GM18873 (cell line): ENCODE measurements around the gene CSNK1G1.
"Not testable (repeated sequence)": the region's sequence is repeated elsewhere in the genome, so short reads cannot be mapped to it uniquely, and the experiment has no call there.

Source experiments
- ATAC-seq: cut with Tn5 transposase; IDR thresholded peaks from one replicate; pipeline ENCODE4 v1.9.1; 2021; ENCODE audit warnings: mild to moderate bottlenecking, moderate library complexity, moderate number of reproducible peaks; ENCODE audit not compliant: unreplicated experiment, low FRiP score

The CSNK1G1 gene

DNA sequence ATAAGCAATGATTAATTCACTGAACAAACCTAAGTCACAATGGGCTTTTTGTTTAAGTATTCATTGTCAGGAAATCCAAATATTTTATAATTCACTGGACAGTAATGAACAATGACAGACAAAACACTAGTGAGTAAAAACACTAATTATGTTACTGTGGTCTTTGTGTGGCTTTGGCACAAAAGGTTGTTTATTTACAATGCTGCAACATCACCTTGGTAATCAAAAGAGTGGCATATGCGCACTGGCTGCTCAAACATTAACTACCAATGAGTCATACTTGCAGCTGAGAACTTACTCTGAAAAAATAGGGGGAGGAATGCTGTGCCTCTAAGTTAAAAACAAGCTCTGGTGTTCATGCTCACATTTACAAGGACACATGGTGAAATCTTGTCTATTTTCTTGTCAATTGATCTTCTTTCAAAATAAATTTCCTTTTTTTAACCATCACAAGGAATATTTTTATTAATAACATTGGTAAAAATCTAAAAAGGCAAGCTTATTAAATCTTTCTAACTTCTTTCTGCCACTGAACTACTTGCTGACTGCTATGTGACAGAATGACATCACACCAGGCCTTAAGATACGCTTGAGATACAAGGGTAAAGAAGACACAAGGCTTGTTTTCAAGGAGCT, 107.9 kb downstream of the CSNK1G1 start:
- ATAC-seq: peak; percentile 63

DNA sequence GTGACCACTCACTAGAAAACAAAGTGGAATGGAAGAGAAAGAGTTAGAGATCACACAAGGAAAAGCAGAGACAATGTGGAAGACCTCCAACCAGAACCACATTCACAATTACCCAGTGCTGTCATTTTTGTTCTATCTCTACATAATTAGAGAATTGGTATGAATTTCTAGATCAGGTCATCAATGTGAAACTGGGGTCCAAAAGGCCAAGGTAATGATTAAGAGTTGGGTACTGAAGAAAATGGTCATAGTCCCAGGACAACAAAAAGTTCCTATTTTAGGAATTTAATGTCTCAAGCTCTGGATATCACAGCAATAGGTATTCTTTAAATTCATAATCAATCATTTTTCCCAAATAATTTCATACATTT, 108.5 kb downstream of the CSNK1G1 start:
- ATAC-seq: no peak

DNA sequence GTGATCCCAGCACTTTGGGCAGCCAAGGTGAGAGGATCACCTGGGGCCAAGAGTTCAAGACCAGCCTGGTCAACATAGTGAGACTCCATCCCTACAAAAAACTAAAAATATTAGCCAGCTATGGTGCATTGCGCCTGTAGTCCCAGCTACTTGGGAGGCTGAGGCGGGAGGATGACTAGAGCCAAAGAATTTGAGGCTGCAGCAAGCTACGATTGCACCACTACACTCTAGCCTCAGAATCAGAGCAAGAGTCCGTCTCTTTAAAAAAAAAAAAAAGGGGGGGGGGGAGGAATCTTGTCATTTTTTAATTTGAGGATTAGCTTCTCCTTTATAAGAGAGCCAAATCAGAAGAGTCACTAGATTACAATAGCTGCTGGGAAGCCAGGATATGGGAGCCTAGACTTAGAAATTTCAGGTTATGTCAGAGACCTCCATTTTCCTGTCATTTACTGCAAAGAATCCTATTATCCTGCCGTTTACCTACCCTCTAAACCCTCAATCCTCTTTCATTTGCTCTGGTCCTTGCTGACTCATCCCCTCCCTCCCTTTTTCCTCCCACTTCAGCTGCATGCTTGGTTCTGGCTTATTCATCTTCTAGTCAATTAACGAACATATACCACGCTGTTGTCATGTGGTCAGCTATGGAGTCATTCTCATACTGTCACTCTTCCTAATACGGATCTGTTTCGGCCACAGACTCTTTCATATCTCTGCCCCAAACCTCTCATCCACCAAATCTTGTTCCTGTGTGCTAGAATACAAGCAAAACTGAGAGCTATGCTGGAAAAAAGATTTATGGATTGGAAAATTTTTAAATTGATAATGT, 109.4 kb downstream of the CSNK1G1 start:
- ATAC-seq: peak; percentile 75

DNA sequence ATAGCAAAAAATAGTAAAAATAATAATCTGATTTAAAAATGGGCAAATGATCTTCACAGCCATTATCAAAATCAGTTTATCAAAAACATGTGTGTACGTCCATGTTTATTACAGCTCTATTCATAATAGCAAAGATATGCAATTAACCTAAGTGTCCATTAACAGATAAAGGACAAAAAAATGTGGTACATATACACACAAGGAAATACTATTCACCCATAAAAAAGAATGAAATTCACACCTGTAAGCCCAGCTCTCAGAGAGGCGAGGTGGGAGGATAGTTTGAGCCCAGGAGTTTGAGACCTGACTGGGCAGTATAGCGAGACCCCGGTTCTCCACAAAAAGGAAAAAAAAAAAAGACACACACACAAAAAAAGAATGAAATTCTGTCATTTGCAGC, 110.6 kb downstream of the CSNK1G1 start:
- ATAC-seq: no peak

DNA sequence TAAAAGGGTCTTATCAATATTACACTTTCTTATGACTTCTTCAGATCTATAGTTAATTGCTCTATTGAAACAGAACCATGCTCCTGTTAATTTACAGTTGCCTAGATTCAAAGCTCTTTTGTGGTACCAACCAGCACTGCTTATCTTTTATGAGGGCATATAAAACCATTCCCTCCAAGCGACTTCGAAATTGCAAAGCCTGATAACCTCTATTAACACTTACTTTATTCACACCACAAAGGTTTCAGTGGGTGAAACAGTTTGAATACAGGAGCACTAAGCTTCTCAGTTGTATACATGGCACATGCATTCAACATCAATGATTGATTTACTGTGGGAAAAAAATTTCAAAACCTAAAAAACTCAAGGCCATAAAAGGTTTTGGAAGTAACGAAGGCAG, 118.3 kb downstream of the CSNK1G1 start:
- no peak for ATAC-seq

DNA sequence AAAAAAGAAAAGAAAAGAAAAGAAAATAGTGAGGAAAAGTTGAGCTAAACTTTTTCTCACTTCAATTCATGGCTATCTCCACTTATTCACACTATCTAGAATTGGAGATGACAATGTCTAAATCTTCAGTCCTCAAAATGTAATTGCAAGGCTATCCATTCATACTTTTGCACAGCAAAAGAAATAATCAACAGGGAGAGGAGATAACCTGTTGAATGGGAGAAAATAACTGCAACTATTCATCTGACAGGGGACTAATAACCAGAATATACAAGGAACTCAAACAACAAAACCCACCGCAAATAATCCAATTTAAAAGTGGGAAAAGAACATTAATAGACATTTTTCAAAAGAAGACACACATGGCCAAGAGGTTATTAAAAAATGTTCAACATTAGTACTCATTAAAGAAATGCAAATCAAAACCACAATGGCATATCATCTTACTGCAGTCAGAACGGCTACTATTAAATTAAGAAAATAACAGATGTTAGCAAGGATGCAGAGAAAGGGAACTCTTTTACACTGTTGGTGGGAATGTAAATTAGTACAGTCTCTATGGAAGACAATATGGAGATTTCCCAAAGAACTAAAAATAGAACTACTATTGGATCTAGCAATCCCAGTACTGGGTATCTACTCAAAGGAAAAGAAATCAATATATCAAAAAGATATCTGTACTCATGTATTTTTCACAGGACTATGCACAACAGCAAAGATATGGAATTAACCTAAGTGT, 119.6 kb downstream of the CSNK1G1 start:
- ATAC-seq: no peak

DNA sequence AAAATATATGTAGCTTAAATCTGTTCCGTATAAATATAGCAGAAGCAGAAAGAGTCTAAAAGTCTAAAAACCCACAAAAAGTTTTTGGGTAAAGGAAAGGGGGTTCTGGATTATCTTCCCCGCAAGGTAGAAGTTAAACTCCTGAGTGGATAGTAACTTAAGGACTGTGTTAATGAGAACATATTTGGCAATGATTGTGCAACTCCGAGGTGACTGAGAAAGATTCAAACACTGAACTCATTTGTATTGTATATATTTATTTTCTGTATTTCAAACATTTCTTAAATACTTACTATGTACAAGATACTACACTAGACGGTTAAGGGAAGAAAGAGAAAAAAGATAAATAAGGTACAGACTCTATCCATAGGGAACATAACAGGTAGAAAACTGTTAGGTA, 120.4 kb downstream of the CSNK1G1 start:
- no peak for ATAC-seq

DNA sequence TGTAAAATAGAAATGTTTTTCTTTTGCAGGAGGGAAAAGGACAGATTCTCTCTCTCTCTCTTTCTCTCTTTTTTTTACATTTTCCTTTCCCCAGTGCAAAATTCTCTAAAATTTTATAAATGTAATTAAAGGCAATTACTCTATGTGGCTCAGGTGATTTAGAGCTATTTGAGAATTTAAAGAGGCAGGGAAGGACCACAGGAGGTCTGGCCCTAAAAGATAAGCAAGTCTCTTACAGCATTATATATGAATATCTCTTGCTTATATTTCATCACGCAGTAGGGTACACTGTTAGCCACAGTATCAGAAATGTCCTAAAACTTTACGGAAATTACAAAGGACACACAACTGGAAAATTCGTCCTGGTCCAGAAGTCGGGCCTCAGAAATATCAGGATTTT, 122.7 kb downstream of the CSNK1G1 start:
- no peak for ATAC-seq

DNA sequence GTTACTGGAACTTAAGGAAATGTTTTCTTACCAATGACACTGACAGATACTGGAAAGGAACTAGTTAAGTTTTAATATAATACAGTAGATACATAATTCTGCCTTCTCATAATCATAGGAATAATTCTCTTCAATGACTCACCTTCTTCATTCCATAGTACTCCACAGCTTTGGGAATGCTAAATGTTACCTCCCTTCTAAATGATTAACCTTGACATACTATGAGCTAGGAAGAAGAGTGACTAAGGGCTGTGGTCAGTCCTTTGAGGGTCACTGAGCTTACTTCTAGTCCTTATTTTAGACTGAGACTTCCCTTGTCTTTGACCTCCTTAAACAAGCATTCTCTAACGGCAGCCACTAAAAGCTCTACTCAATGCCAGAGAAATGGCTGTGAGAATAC, 123.6 kb downstream of the CSNK1G1 start:
- ATAC-seq: no peak

DNA sequence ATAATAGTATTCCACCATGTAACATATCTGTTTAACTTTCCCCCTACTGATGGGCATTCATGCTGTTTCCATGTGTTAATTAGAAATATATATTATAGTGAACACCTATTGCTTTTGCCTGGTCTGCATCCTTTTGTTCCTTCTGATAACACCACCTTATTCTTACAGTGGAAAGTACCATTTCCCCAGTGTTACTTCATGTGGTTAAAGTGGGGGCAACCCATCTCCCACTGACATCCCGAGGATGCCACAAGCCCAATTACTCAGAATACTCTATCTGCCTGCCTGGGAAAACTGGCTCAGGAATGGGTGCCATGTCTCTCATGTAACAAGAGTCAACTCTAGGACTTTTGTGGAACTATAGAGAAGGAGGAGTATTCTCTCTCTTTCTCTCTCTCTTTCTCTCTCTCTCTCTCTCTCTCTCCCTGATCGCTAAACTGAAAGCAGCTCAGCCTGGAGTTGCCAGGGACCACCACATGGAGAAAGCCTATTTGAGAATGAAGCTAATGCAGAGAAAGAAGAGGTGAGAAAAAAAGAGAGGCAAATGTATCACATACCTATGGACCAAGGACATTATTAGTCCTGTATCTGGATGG, 126.7 kb downstream of the CSNK1G1 start:
- ATAC-seq: no peak

DNA sequence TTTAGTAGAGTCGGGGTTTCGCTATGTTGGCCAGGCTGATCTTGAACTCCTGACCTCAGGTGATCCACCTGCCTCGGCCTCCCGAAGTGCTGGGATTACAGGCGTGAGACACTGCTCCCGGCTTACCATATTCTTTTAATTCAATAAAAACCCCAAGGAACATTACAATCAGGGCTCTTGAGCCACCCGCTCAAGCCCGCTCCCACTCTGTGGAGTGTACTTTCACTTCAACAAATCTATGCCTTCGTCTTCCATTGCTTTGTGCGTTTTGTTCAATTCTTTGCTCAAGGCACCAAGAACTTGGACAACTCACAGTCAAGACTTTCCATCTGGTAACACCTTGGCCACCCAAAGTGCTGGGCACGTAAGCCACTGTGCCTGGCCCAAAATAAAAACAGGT, 130.2 kb downstream of the CSNK1G1 start:
- ATAC-seq: no peak

DNA sequence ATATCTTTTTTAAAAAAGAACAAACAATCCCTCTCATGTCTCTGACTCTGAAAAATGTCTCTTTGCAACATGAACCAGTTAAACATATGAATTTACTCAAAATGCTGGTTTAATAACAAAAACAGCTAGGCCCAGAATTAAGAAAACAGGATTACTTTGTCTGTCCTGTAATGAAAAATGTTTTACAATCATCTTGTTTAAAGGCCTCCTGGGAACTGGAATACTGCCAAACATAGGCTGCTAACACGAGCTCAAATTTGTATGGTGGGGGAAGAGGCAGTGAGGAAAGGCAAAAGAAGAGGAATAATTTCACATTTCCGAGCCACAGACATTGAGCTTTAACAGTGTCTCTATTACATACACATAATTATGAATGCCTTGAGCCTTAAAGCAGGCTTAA, 131.5 kb downstream of the CSNK1G1 start:
- ATAC-seq: no peak

DNA sequence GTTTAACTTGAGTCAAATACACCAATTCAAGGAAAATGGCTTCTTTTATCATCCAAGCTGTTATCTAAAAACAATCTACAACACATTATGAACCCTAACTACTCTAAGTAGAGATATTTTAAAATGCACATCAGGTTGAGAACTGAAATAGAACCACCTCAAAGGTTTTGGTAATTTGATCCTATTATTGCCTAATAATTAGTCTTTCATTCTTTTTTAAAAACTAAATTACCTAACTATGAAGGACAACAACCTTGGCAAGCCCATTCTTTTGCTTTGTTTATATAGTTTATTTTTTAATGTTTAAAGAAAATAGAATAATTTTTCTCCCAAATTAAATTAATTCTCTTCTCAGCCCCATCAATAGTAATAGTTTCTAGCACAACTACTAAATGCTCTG, 132.1 kb downstream of the CSNK1G1 start:
- ATAC-seq: no peak

DNA sequence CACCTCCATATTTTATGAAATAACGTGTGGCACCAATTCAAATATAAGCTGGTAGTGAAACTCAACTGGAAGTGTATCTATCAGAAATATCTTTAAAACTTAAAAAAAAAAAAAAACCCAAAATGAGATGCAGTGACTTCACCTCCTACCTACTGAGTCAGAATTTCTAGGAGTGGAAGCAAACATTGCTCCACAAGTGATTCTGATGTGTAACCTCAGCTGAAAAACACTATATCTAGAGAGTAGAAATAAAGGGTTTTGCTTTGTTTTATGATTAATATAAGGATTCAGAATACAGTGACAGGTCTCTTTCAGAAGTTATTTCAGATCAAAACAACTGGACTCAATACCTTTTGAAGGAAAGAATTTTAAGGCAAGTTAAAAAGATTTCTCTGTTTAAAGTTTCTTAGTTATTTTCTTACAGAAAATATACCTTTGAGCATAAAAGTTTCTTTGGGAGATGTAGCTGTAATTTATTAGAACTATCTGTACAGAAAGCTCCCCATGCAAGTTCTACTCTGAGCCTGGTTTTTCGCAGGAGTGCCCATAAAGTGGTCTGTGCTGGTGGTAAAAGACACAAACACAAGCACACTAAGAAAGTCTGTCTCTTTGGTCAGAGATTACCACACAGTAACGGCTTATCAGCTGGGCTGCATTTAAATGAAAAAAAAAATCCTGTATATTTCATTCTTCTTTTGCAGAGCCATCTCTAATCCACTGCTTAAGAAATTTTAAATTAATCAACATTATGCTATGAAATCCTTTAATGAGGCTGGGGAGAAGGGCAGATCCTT, 133.2 kb downstream of the CSNK1G1 start:
- no peak for ATAC-seq

DNA sequence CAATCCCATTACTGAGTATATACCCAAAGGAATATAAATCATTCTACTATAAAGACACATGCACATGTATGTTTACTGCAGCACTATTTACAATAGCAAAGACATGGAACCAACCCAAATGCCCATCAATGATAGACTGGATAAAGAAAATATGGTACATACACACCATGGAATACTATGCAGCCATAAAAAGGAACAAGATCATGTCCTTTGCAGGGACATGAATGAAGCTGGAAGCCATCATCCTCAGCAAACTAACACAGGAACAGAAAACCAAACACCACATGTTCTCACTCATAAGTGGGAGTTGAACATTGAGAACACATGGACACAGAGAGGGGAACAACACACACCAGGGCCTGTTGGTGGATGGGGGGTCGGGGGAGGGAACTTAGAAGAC, 134.1 kb downstream of the CSNK1G1 start:
- not testable (repeated sequence) for ATAC-seq

DNA sequence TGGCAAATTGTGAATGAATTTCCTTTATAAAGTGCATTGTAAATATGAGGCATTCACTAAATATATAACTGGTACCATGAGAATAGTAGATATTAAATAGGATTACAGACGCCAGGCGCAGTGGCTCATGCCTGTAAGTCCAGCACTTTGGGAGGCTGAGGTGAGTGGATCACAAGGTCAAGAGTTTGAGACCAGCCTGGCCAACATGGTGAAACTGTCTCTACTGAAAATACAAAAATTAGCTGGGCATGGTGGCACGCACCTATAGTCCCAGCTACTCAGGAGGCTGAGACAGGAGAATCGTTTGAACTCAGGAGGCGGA, 138.6 kb downstream of the CSNK1G1 start:
- ATAC-seq: not testable (repeated sequence)

DNA sequence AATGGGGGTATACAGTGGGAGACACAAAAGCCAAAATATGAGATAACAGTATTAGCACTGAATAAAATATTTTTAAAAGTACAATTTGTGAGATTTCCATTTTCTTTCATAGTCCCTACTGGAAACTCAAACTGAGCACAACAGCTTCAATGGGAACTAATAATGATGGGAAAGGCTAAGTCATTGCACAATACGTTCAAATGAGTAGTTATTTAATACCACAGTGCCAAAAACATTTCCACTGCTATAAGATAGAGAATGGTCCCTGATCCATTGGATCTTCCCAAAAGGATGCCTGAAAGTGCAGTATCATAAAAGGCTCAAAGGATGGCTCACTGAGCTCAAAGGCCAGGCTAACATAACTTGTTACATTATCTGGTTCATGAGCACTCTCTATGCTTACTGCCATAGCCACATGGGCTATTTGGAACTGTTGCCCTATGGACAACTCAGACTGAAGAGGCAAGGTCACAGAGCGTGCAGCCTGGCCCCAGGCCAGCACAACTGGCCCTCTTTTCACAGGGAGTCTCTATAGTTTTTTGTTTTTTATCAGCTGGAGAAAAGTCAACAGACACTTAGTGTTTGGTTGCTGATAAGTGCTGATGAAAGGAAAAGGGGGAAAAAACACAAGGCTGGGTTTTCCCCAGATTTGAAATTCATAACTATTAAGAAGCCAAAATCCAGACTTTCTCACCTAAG, 139.1 kb downstream of the CSNK1G1 start:
- ATAC-seq: no peak

DNA sequence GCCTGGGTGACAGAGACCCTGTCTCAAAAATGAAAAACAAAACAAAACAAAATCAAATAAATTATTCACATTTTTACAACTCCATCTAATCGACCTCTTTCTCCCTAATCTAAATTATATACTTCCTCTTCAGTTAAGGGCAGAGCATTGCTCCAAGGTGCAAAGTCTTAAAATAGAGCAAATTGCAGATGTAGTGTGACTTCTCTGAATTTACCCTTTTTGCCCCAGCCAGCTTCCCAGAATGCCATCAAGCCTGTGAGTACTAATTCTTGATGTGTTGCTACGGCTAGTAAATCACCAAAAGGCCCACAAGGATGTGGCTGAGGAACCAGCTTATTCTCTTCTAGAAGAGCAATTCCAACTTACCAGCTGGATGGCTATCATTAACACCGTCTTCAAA, 139.8 kb downstream of the CSNK1G1 start:
- no peak for ATAC-seq

DNA sequence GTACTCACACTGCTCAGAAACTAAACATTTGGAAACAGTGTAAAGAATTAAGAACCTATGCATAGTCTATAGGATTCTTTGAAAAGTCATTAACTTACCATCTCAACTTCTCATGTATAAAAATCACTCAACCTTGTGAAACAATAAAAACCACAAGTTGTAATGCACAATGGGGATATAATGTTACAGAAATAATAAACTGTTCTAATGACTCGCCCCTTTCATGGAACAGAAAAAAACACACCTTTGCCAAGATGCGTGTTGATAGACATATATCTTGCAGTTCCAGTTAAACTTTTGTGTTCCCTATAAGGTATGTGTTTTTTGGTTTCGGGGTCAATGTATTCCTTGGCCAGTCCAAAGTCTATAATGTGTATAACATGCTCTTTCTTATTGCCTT, 142.3 kb downstream of the CSNK1G1 start:
- no peak for ATAC-seq

DNA sequence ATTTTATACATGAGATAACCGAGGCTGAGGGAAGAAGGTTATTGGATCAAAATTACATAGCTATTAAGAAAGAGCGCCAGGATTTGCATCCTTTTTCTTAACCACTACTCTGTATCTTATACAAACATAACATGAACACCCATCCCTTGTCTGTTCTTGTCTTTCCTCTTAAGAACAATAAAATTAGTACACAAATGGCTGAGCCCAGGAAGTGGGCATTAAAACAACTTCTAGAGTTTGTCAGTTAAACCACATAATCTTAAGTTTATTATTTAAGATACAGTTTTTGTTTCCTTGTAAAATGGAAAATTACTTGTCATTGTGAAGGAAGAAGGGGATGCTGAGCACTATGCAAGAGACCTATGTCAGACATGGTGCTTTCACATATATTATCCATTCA, 144.3 kb downstream of the CSNK1G1 start:
- no peak for ATAC-seq
